K562 (cell line): ENCODE data around the gene UBXN4. TPM values are rescaled to one million over a fixed set of nuclear protein-coding genes. Genes with fewer than 3 reads are reported as not detected.

Experiments
- ATAC-seq: fragments of 200-7000 bp; cut with Tn5 transposase; 3 replicates; pipeline ENCODE4 v1.9.1; 2020; ENCODE audit warnings: moderate library complexity
- BruUV-seq: library from RNA; stranded (reverse); fragments of 400-500 nt; replicated peaks from 2 replicates; lab custom pipeline; 2021; lab: Mats Ljungman, UMichigan
- CTCF ChIA-PET: fragments of 300-600 bp; formaldehyde crosslinking; extraction: SDS; loops from one replicate; lab custom pipeline; 2021; ENCODE audit warnings: low intra/inter-chr PET ratio; lab: Yijun Ruan, JAX
- POLR2A ChIA-PET: fragments of 300-600, 350-650 bp; sonication (Branson Sonifier 250); formaldehyde crosslinking; extraction: SDS; loops from one replicate; lab custom pipeline; 2021; ENCODE audit warnings: antibody characterized with exemption, inconsistent platforms; lab: Yijun Ruan, JAX
- DNase-seq, 4 experiments: peaks; one replicate each; pipeline versions ENCODE4 v3.0.0 to v3.0.0-alpha.2; 2011 to 2018; ENCODE audit warnings: low spot score in 3 of 4, mixed read lengths in 3 of 4; ENCODE audit errors: extremely low read depth in 1 of 4
- FAIRE-seq: peaks from 2 replicates; lab custom pipeline; 2011; peaks lifted over from hg19 to GRCh38; lab: Jason Lieb, UNC
- H2AFZ ChIP-seq: 2 replicates; pipeline ENCODE4 v1.6.0; 2011; ENCODE audit warnings: low read depth, low read length, control low read depth, inconsistent platforms
- H3K27ac ChIP-seq: fragments of 200-600 bp; 3 replicates; pipeline ENCODE4 v1.8.0; 2011; ENCODE audit warnings: low read depth, mild to moderate bottlenecking, control low read depth, inconsistent platforms, low read length, moderate library complexity, mixed read lengths; ENCODE audit errors: extremely low read depth
- H3K27me3 ChIP-seq, 2 experiments: fragments of 300-600 bp in 1 of 2; 2 replicates in 1 of 2; 3 replicates in 1 of 2; pipeline versions ENCODE4 v1.6.0 to v1.8.0; 2011; ENCODE audit warnings: inconsistent platforms in 2 of 2, low read length in 2 of 2, mild to moderate bottlenecking in 1 of 2, mixed read lengths in 1 of 2, moderate library complexity in 1 of 2; ENCODE audit not compliant: control insufficient read depth in 2 of 2, insufficient read depth in 2 of 2
- H3K36me3 ChIP-seq: fragments of 300-600 bp; 3 replicates; pipeline ENCODE4 v1.8.0; 2011; ENCODE audit warnings: mild to moderate bottlenecking, low read length, inconsistent platforms; ENCODE audit not compliant: control insufficient read depth, insufficient read depth
- H3K4me1 ChIP-seq, 2 experiments: fragments of 200-600 bp in 1 of 2; replicated peaks in 1 of 2; 2 replicates in 1 of 2; 3 replicates in 1 of 2; pipeline versions ENCODE4 v1.5.1 to v1.8.0; 2011; ENCODE audit warnings: inconsistent platforms in 2 of 2, low read length in 2 of 2, mild to moderate bottlenecking in 1 of 2, mixed read lengths in 1 of 2, moderate library complexity in 1 of 2; ENCODE audit not compliant: control insufficient read depth in 2 of 2, insufficient read depth in 2 of 2
- H3K4me2 ChIP-seq: 2 replicates; pipeline ENCODE4 v1.6.1; 2011; ENCODE audit warnings: low read length, control low read depth, inconsistent platforms, mixed read lengths; ENCODE audit not compliant: insufficient read depth
- H3K4me3 ChIP-seq: fragments of 200-600 bp; sonication (generic), shearing (Covaris generic); 2 replicates; pipeline ENCODE4 v1.5.1; 2016; ENCODE audit warnings: control low read depth, inconsistent platforms
- H3K79me2 ChIP-seq: fragments of 200-600 bp; 3 replicates; pipeline ENCODE4 v1.8.0; 2011; ENCODE audit warnings: low read length, inconsistent platforms; ENCODE audit not compliant: control insufficient read depth, insufficient read depth
- H3K9ac ChIP-seq, 2 experiments: 2 replicates each; pipeline versions ENCODE4 v1.6.0 to v1.6.1; 2011; ENCODE audit warnings: low read depth in 2 of 2, low read length in 2 of 2, control low read depth in 1 of 2, inconsistent platforms in 1 of 2, mild to moderate bottlenecking in 1 of 2, mixed read lengths in 1 of 2; ENCODE audit not compliant: insufficient read depth in 1 of 2
- H3K9me1 ChIP-seq: one replicate; pipeline ENCODE4 v1.6.0; 2011; ENCODE audit warnings: inconsistent platforms, mild to moderate bottlenecking, low read length, moderate library complexity; ENCODE audit not compliant: control insufficient read depth, insufficient read depth
- H3K9me3 ChIP-seq: replicated peaks from 2 replicates; pipeline ENCODE4 v1.5.1; 2011; ENCODE audit warnings: low read depth, low read length, inconsistent platforms; ENCODE audit not compliant: control insufficient read depth, insufficient read depth
- H4K20me1 ChIP-seq: replicated peaks from 2 replicates; pipeline ENCODE4 v1.6.1; 2011; ENCODE audit warnings: low read length, inconsistent platforms, mixed read lengths; ENCODE audit not compliant: control insufficient read depth, insufficient read depth
- CBX1 ChIP-seq: sonication (generic); IDR thresholded peaks from 2 replicates; pipeline ENCODE4 v1.6.1; 2016; ENCODE audit warnings: antibody characterized with exemption, low read depth, mild to moderate bottlenecking
- DMBX1 ChIP-seq: fragments of 250-450 bp; sonication (Bioruptor Pico); IDR thresholded peaks from 2 replicates; pipeline ENCODE4 v1.8.0; 2022; ENCODE audit warnings: inconsistent platforms, mild to moderate bottlenecking, moderate library complexity, borderline replicate concordance
- ETV6 ChIP-seq, 3 experiments: fragments of 150-350 bp in 1 of 3; sonication (generic) in 1 of 3; formaldehyde crosslinking in 1 of 3; IDR thresholded peaks; 2 replicates each; pipeline versions ENCODE4 v1.6.1 to v1.8.0; 2014 to 2022; ENCODE audit warnings: borderline replicate concordance in 2 of 3, low read depth in 2 of 3, antibody characterized with exemption in 1 of 3, low read length in 1 of 3, mild to moderate bottlenecking in 1 of 3, missing genetic modification reagents in 1 of 3
- EWSR1 ChIP-seq: fragments of 450-650 bp; IDR thresholded peaks from 2 replicates; pipeline ENCODE4 v1.6.1; 2018; ENCODE audit warnings: borderline replicate concordance, mild to moderate bottlenecking, low read depth, moderate library complexity; ENCODE audit not compliant: partially characterized antibody
- GTF2B ChIP-seq: IDR thresholded peaks from 2 replicates; pipeline ENCODE4 v1.6.1; 2011; ENCODE audit not compliant: insufficient read length; ENCODE audit errors: extremely low read depth
- NCOA1 ChIP-seq: fragments of 450-650 bp; IDR thresholded peaks from 2 replicates; pipeline ENCODE4 v1.6.1; 2016; ENCODE audit warnings: low read depth
- NONO ChIP-seq, 2 experiments: fragments of 200-400 bp in 1 of 2; fragments of 450-650 bp in 1 of 2; formaldehyde crosslinking in 1 of 2; IDR thresholded peaks; 2 replicates each; pipeline ENCODE4 v1.6.1; 2017; ENCODE audit warnings: low read depth in 2 of 2, mild to moderate bottlenecking in 2 of 2, moderate library complexity in 2 of 2, low read length in 1 of 2
- RBM25 ChIP-seq: fragments of 200-400 bp; formaldehyde crosslinking; IDR thresholded peaks from 2 replicates; pipeline ENCODE4 v1.6.1; 2018; ENCODE audit warnings: low read length, low read depth, moderate library complexity; ENCODE audit not compliant: severe bottlenecking
- RERE ChIP-seq: sonication (generic); formaldehyde crosslinking; IDR thresholded peaks from 2 replicates; pipeline ENCODE4 v1.8.0; 2023; ENCODE audit warnings: missing genetic modification reagents, mild to moderate bottlenecking, borderline replicate concordance
- SOX6 ChIP-seq: fragments of 450-650 bp; IDR thresholded peaks from 2 replicates; pipeline ENCODE4 v1.6.1; 2014; ENCODE audit warnings: mild to moderate bottlenecking
- STAT5A ChIP-seq: IDR thresholded peaks from 2 replicates; pipeline ENCODE4 v1.6.1; 2012; ENCODE audit warnings: low read length, inconsistent platforms, borderline replicate concordance
- ZNF696 ChIP-seq: fragments of 250-450 bp; sonication (Bioruptor Pico); conservative IDR thresholded peaks from 2 replicates; pipeline ENCODE4 v1.4.0; 2020; ENCODE audit warnings: mild to moderate bottlenecking, moderate library complexity
- WGBS: fragments of 100-300 bp; shearing (Covaris generic); methylation state at CpG from one replicate; pipeline ENCODE4 v1.1.6; 2016; ENCODE audit warnings: low coverage, mixed read lengths; ENCODE audit not compliant: insufficient coverage; ENCODE audit errors: missing lambda C conversion rate; 5-methylcytosine and 5-hydroxymethylcytosine counted together
- in situ Hi-C: fragments of 300-500 bp; cut with MboI; formaldehyde crosslinking; loops from 4 replicates; pipeline ENCODE4 v1.15.0; 2018; ENCODE audit warnings: inconsistent platforms, mixed read lengths
- intact Hi-C: fragments of 100-400 bp; cut with micrococcal nuclease; formaldehyde crosslinking; loops from 2 replicates; pipeline ENCODE4 v1.14.2; 2022
- polyA plus RNA-seq, 8 experiments: library from polyadenylated mRNA; depleted of rRNA in 4 of 8; stranded (reverse) in 5 of 8; unstranded in 3 of 8; fragments of >200 nt; fragmentation: Nextera tagmentation in 2 of 8; fragmentation: Illumina TruSeq in 1 of 8; extraction: Ambion mirVana in 2 of 8; extraction: Trizol in 1 of 8; gene quantifications; 2 replicates each; pipeline versions ENCODE4 v1.2.1 to v1.2.3, GENCODE V29; 2011 to 2014; ENCODE audit warnings: inconsistent platforms in 1 of 8, missing spikeins in 1 of 8
- total RNA-seq, 7 experiments: library from RNA; depleted of rRNA in 6 of 7; stranded (reverse); fragments of >200 nt in 6 of 7; fragmentation: Illumina TruSeq in 2 of 7; extraction: Trizol in 2 of 7; gene quantifications; 2 replicates each; pipeline versions ENCODE4 v1.2.1 to v1.2.3, GENCODE V29; 2011 to 2021; ENCODE audit warnings: low replicate concordance in 1 of 7

Gene UBXN4
- total and polyA plus RNA-seq, 9 of the 15 experiments (the other 6 are each of a cell fraction or from before 2014, with no cell fraction given) = 30.4 to 127 (median 55.3) TPM

- no peak overlapping the region for H3K4me3 ChIP-seq
- no peak overlapping the region for H2AFZ ChIP-seq
- H3K27me3 ChIP-seq = no peaks in the 10 kb centered on the region
- H3K9me3 ChIP-seq = peaks cover 6% of the 10 kb centered on the region
- no peak for TF ChIP-seq STAT5A
- TF ChIP-seq ZNF696 (CRISPR knock-in tag) = no peak
- no peak for TF ChIP-seq NCOA1
- no peak for TF ChIP-seq GTF2B
- TF ChIP-seq RBM25 = no peak
- TF ChIP-seq ETV6 (IDR thresholded peaks at IDR 0.05; ENCODE audit: borderline replicate concordance in 1 of 2, low read depth in 2 of 2, low read length in 1 of 2) = no peak
- no peak for TF ChIP-seq ETV6 (CRISPR knock-in tag; IDR thresholded peaks at IDR 0.05; ENCODE audit: borderline replicate concordance)
- no peak for TF ChIP-seq RERE (CRISPR knock-in tag)
- TF ChIP-seq EWSR1 = no peak
- no peak for TF ChIP-seq SOX6
- TF ChIP-seq CBX1 = no peak
- TF ChIP-seq DMBX1 = no peak
- no peak for TF ChIP-seq NONO (IDR thresholded peaks at IDR 0.05; ENCODE audit: low read depth in 2 of 2, low read length in 1 of 2)
- WGBS = 69% methylated on average over 7 of the region's 8 CpGs
- no peak overlapping the region for H3K4me2 ChIP-seq
- no peaks in the 10 kb centered on the region for H3K9me1 ChIP-seq
- ATAC-seq = no peak
- no peak for FAIRE-seq
- H3K36me3 ChIP-seq = no peaks in the 10 kb centered on the region
- no peaks in the 10 kb centered on the region; a peak in 2 of 5 replicates for H3K4me1 ChIP-seq
- H3K79me2 ChIP-seq = no peaks in the 10 kb centered on the region
- in situ Hi-C loops = loop anchor here (10.0 kb wide), 1 partner anchor 802 kb away; no protein-coding TSS in a partner anchor
- POLR2A ChIA-PET = interaction anchor here (1.2 kb wide), 1 partner anchor 9 kb away, joined by 3 read pairs; no protein-coding TSS in a partner anchor
- no peak overlapping the region for H3K9ac ChIP-seq
- CTCF ChIA-PET = no interaction called here
- no peak overlapping the region for H3K27ac ChIP-seq
- no TSS peak for BruUV-seq
- intact Hi-C loops = loop anchor here (1.0 to 5.0 kb wide), 3 partner anchors 324 to 807 kb away; no protein-coding TSS in a partner anchor
- H4K20me1 ChIP-seq = no peaks in the 10 kb centered on the region
- DNase-seq = no peak
Observed at GRCh38 chr2:135796606-135797005, 55.0 kb downstream of the UBXN4 start.
